GM18867 (cell line): Measurements from ENCODE around the gene OR2T3.
A peak's percentile ranks its signal among the peaks of the same experiment; 100 is the strongest.
"Not testable (repeated sequence)": the region's sequence is repeated elsewhere in the genome, so short reads cannot be mapped to it uniquely, and the experiment has no call there.

ENCODE experiments used
- ATAC-seq: cut with Tn5 transposase; IDR thresholded peaks from one replicate; pipeline ENCODE4 v1.9.1; 2021; ENCODE audit warnings: mild to moderate bottlenecking, moderate library complexity; ENCODE audit not compliant: unreplicated experiment

Gene OR2T3, protein sequence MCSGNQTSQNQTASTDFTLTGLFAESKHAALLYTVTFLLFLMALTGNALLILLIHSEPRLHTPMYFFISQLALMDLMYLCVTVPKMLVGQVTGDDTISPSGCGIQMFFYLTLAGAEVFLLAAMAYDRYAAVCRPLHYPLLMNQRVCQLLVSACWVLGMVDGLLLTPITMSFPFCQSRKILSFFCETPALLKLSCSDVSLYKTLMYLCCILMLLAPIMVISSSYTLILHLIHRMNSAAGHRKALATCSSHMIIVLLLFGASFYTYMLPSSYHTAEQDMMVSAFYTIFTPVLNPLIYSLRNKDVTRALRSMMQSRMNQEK

DNA sequence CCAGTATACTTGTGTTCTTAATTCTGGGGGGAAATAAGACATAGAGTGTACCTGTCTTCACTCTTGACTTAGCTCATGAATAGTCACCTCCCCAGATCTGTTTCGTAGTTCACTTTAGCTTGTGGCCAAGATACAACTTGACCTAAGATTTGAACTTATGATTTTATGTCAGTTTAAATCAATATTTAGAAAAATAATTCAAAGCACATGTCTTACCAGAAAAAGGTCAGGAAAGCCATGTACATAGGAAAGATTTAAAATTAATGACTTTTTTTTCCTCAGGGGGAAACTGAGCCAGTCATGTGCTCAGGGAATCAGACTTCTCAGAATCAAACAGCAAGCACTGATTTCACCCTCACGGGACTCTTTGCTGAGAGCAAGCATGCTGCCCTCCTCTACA lies at the start of gene OR2T3:
OR2T3 (plus strand) TSS at position 301 of the 400 bp plus-strand sequence; CDS start at position 301, 0 bp downstream.
- ATAC-seq, result not testable (repeated sequence)

DNA sequence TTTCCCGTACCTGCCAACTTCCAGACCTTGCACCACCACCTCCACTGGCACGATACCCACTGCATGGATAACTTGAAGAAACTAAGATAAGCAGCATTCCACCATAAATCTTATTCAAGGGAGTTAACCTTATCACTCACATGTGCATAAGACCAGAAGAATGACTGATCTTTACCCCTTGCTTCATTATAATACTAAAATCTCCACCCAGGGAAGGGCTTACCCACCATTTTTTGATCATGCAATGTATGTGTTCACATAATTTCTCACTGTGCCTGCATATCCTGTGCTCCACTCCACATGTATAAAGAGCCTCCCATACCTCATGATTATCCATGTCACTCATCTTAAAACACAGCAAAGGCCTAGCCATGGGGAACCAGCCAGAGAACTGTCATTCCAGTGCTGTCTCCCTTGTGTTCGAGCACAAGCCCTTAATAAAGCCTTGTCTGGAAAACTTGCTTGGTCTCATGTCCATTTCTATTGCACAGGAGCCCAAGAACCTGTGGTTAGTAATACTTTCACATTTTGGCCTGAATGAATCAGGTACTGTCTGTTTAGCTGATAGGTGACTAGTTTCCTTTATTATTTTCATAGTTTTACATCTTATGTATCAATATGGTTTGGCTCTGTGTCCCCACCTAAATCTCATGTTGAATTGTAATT lies 45.5 kb upstream of the OR2T3 start:
- ATAC-seq, result peak; percentile 43

GRCh38 chr1:248428192-248428533 lies 45.0 kb upstream of the OR2T3 start:
- ATAC-seq, result peak; percentile 81

- peak; percentile 41 for ATAC-seq
Measured at GRCh38 chr1:248431683-248432082, 41.5 kb upstream of the OR2T3 start.

DNA sequence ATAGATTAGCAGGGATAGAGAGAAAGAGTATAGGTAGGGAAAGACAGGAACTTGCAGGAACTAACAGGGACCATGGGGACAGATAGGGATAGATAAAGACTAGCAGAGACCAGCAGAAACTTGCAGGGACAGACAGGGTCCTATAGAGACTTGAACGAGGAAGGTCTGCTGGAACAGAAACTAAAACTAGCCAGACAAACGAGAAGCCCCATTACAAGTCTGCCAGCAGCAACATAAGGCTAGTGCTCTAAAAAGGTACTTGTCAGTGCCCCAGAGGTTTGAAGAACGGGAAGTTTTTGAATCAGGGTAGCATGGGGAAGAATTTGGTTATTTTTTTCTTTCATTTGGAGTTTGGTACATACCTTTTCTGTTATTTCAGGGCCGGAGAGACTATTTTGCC lies 41.0 kb upstream of the OR2T3 start:
- ATAC-seq, result peak; percentile 59

DNA sequence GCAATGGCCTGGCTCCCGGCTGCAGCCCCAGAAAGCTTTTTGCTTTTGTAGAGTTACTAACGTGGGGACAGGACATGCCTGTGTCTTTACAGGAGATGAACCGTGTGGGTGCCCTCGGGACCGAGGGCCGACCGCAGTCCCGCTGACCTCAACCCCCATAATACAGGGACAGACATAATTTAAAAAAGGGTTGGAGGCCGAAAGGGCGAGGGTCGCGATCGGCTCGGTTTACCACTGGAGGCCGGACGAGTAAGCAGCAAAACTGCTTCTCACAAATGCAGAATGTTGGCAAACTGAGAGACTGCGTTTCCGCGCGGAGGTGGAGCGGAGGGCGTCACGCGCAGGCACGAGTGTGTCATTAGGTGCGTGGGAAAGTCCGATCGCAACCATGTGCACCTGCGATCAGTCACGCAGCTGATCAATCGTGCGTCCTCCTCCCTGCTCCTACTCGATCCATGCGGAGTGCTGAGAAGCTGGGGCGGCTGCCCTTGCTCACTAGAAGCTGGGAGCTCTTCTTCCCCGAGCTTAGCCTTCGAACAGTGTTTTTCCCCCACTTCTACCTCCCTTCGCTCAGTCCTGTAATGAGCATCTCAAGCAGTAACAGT lies 39.2 kb upstream of the OR2T3 start:
- ATAC-seq, result not testable (repeated sequence)

GRCh38 chr1:248434913-248435312 lies 38.2 kb upstream of the OR2T3 start:
- ATAC-seq, result not testable (repeated sequence)

DNA sequence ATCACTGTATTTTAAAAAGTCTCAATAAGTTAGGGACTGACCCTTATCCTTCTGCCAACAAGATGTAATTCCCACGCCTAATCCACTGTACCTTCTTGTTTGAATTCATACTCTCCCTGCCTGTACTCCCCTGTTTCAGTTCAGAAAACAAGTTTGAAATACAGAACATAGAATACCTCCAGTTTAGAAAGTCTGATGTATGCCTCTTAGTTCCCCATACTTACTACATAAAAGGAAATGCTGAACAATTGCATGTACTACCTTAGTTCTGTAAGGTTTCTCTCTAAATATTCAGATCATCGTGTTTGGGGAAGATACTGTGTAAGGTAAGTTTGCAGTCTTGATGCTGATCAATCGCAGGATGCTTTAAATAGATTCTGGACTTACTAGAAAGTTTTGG lies 36.8 kb upstream of the OR2T3 start:
- peak; percentile 41 for ATAC-seq

DNA sequence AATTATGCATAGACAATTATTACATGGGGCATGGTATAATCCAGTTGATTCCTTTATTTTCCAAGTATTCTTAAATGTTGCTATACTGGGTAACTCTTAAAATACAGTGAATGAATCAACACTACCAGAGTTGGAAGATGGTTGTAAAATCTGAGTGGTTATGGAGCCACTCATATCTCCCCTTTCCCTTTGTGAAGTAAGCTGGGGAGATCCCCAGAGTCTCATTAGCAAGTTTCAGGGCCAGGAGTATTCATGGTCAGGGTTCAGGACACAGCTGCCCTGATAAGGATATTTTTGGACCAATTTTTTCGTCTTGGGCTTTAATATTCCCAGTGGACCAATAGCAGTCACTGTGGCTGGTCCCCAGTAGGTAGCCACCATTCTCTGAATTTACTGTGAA lies 34.5 kb upstream of the OR2T3 start:
- not testable (repeated sequence) for ATAC-seq

GRCh38 chr1:248439283-248439682 lies 33.9 kb upstream of the OR2T3 start:
- ATAC-seq, result not testable (repeated sequence)

DNA sequence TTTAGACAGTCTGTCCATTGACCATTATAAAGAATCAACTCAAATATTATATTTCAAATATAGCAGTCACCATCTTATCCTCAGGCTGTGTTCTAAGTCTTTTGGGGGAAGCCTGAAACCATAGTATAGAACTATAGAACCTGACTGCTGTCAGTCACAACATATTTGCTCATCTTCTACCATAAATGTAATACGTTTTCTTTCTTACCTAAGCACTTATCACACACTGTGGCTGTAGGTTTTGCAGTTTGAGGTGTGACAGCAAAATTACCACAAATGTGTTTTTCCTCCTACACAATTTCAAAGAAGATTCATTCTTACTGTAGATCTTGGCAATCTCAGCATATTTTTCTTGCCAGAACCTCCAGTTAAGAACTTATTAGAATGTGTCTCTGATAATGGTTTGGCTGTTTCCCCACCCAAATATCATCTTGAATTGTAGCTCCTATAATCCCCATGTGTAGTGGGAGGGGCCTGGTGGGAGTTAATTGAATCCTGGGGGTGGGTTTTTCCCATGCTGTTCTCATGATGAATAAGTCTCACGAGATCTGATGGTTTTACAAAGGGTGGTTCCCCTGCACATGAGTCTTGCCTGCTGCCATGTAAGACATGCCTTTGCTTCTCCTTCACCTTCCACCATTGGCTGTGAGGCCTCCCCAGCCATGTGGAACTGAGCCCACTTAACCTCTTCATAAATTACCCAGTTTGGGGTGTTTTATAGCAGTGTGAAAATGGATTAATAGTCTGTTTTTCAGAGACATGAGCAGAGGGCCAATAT lies 30.5 kb upstream of the OR2T3 start:
- not testable (repeated sequence) for ATAC-seq

DNA sequence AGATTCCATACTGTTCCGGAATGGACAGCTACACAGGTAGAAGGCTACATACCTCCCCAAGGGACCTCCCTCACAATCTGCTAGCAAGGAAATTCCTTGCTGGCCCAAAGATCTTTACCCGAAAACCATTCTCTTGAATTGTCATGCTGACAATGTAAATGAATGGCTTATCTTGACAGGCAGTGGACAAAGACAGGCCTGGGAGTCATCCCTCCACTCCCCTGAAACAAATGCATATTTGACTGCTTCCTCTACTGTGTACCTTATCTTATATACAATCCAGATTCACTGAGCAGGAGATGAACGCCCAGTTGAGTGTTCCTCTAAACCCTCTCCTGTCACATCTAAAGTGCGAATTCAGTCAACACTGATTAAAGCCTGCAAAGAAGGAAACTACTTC lies 28.5 kb upstream of the OR2T3 start:
- ATAC-seq, result not testable (repeated sequence)

DNA sequence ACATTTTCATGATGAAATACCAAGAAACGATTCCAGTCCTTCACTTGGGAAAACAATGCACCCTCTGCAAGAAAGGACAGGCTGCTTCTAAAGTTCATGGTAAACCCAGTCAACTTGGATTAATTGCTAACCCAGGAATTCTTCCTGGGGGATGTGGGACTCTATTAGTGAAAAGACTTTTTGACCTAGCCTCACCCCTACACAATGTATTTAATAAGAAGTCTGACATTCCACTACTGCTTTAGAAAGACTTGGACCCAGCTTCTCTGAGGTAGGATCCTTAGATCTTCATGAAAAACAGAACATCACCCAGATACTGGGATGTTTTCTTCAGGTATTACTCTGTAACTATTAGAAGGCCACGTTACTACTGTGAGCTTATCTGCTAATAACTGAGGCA lies 27.8 kb upstream of the OR2T3 start, which contains the start of gene OR2T2:
OR2T2 (plus strand) TSS at position 239 of the 400 bp plus-strand sequence. CDS start 7,161 bp downstream, outside the sequence.
- ATAC-seq, result not testable (repeated sequence)

GRCh38 chr1:248448409-248449074 lies 24.6 kb upstream of the OR2T3 start:
- peak; percentile 47 for ATAC-seq

DNA sequence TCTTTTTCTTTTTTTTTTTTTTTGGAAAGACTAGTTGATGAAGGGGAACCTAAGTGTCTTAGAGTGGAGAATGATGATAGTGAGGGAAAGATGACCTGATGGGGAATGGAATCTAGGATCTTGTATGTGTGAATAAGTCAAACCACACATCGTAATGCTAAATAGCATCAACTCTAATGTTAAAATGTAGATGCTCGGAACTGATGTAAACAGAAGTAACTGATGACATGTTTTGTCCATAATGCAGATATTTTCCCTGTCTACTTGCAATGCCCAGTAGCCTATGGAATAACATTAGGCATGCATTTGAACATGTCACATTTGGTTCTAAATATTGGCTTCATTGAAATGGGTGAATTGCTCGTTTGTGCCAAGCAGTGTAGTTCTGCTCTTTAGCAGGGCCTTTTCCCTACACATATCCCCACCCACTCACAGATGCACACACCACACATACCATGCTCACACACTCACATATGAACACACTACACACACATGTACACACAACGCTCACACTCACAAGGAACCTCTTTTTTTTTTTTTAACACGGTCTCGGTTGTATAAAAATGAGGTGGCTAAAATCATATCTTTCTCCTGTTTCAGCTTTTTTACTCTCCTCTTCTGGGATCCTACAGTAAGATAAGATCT lies 23.2 kb upstream of the OR2T3 start:
- ATAC-seq, result peak; percentile 5

GRCh38 chr1:248450466-248451145 lies 22.5 kb upstream of the OR2T3 start:
- peak; percentile 64 for ATAC-seq

GRCh38 chr1:248453619-248454018 lies 19.5 kb upstream of the OR2T3 start:
- ATAC-seq, result not testable (repeated sequence)

- not testable (repeated sequence) for ATAC-seq
Measured at GRCh38 chr1:248455045-248455444, 18.1 kb upstream of the OR2T3 start.

DNA sequence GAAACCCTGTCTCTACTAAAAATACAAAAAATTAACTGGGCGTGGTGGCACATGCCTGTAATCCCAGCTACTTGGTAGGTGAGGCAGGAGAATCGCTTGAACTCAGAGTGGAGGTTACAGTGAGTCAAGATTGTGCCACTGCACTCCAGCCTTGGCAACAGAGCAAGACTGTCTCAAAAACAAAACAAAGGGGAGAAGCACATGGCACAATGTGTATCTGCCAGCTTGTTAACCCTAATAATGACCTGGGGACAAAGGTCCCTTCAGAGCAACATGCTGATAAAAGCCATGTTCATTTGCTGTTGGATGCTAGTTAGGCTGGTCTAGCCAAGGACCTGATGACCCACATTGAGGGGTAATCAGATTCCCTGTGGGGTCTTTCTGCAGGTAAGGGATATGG lies 16.5 kb upstream of the OR2T3 start:
- not testable (repeated sequence) for ATAC-seq
